Measurements from ENCODE around the gene DYNC1H1. TPM values are rescaled to one million over a fixed set of nuclear protein-coding genes. Genes with fewer than 3 reads are reported as not detected.
A peak's percentile ranks its signal among the peaks of the same experiment; 100 is the strongest.

The DYNC1H1 gene
- total and polyA plus RNA-seq, 2 experiments from 2014 or later = 179 to 635 TPM

DNA sequence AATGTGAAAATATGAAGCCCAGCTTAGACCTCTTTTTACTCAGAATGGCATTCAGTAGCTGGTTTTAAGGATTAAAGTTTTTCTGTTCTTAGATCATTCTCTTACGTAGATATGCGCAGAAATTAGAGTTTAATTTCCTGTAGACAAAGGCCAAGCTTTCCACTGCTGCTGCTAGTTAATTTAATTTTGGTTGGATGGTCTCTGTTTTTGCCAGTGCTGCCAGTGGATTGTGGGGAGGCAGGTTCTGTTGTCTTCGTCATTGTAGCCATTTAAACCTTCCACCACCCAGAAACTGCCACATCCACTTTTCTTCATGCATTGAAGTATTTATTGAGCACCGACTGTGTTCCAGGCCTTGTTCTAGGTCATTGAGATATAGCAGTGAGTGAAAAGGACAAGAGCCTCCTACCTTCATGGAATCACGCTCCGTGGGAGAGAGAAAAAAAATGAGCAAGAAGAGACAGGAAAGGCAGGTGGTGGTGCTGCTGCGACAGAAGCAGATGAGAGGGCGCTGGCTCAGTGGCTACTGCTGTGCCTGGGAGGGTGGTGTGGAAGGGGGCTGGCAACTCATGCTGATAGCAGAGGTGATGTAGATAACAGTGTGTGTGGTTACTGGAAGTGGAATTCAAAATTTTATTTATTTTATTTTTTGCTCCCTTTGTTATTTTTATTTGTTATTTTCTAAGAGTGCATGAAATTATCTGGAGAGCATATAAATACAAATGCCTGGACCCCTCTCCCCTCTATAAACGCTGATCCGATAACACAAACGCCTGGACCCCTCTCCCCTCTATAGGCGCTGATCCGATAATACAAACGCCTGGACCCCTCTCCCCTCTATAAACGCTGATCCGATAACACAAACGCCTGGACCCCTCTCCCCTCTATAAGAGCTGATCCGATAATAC is 33.3 kb downstream of the DYNC1H1 start:
- Histone ChIP-seq H3K9me2 (ENCODE audit: insufficient read depth) (no peaks in the 10 kb centered on the region), H3K27me3 (ENCODE audit: insufficient read depth) (no peaks in the 10 kb centered on the region), H3K4me3 (no peak overlapping the region), H3F3A (replicated peaks; ENCODE audit: low read depth) (0 out of 2 replicates have a peak, but pooled peaks cover 5% of the 10 kb centered on the region), H3K79me2 (replicated peaks; ENCODE audit: insufficient read depth) (0 out of 2 replicates have a peak, but pooled peaks cover 4% of the 10 kb centered on the region), H4K20me1 (replicated peaks; ENCODE audit: insufficient read depth) (peaks cover 19% of the 10 kb centered on the region), H3K27ac (ENCODE audit: low read depth) (0 out of 2 replicates have a peak overlapping the region, but pooled peaks have one; percentile 66), H3K36me3 (ENCODE audit: insufficient read depth) (peaks cover 79% of the 10 kb centered on the region), H2AFZ (no peak overlapping the region), H3K4me2 (no peak overlapping the region), H3K4me1 (ENCODE audit: insufficient read depth) (no peaks in the 10 kb centered on the region)
- TF ChIP-seq, protein P1, sequence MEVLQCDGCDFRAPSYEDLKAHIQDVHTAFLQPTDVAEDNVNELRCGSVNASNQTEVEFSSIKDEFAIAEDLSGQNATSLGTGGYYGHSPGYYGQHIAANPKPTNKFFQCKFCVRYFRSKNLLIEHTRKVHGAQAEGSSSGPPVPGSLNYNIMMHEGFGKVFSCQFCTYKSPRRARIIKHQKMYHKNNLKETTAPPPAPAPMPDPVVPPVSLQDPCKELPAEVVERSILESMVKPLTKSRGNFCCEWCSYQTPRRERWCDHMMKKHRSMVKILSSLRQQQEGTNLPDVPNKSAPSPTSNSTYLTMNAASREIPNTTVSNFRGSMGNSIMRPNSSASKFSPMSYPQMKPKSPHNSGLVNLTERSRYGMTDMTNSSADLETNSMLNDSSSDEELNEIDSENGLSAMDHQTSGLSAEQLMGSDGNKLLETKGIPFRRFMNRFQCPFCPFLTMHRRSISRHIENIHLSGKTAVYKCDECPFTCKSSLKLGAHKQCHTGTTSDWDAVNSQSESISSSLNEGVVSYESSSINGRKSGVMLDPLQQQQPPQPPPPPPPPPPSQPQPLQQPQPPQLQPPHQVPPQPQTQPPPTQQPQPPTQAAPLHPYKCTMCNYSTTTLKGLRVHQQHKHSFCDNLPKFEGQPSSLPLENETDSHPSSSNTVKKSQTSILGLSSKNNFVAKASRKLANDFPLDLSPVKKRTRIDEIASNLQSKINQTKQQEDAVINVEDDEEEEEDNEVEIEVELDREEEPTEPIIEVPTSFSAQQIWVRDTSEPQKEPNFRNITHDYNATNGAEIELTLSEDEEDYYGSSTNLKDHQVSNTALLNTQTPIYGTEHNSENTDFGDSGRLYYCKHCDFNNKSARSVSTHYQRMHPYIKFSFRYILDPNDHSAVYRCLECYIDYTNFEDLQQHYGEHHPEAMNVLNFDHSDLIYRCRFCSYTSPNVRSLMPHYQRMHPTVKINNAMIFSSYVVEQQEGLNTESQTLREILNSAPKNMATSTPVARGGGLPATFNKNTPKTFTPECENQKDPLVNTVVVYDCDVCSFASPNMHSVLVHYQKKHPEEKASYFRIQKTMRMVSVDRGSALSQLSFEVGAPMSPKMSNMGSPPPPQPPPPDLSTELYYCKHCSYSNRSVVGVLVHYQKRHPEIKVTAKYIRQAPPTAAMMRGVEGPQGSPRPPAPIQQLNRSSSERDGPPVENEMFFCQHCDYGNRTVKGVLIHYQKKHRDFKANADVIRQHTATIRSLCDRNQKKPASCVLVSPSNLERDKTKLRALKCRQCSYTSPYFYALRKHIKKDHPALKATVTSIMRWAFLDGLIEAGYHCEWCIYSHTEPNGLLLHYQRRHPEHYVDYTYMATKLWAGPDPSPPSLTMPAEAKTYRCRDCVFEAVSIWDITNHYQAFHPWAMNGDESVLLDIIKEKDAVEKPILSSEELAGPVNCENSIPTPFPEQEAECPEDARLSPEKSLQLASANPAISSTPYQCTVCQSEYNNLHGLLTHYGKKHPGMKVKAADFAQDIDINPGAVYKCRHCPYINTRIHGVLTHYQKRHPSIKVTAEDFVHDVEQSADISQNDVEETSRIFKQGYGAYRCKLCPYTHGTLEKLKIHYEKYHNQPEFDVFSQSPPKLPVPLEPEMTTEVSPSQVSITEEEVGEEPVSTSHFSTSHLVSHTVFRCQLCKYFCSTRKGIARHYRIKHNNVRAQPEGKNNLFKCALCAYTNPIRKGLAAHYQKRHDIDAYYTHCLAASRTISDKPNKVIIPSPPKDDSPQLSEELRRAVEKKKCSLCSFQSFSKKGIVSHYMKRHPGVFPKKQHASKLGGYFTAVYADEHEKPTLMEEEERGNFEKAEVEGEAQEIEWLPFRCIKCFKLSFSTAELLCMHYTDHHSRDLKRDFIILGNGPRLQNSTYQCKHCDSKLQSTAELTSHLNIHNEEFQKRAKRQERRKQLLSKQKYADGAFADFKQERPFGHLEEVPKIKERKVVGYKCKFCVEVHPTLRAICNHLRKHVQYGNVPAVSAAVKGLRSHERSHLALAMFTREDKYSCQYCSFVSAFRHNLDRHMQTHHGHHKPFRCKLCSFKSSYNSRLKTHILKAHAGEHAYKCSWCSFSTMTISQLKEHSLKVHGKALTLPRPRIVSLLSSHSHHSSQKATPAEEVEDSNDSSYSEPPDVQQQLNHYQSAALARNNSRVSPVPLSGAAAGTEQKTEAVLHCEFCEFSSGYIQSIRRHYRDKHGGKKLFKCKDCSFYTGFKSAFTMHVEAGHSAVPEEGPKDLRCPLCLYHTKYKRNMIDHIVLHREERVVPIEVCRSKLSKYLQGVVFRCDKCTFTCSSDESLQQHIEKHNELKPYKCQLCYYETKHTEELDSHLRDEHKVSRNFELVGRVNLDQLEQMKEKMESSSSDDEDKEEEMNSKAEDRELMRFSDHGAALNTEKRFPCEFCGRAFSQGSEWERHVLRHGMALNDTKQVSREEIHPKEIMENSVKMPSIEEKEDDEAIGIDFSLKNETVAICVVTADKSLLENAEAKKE (CRISPR knock-in tag; IDR thresholded peaks at IDR 0.05) = no peak
- TF ChIP-seq, protein P2, sequence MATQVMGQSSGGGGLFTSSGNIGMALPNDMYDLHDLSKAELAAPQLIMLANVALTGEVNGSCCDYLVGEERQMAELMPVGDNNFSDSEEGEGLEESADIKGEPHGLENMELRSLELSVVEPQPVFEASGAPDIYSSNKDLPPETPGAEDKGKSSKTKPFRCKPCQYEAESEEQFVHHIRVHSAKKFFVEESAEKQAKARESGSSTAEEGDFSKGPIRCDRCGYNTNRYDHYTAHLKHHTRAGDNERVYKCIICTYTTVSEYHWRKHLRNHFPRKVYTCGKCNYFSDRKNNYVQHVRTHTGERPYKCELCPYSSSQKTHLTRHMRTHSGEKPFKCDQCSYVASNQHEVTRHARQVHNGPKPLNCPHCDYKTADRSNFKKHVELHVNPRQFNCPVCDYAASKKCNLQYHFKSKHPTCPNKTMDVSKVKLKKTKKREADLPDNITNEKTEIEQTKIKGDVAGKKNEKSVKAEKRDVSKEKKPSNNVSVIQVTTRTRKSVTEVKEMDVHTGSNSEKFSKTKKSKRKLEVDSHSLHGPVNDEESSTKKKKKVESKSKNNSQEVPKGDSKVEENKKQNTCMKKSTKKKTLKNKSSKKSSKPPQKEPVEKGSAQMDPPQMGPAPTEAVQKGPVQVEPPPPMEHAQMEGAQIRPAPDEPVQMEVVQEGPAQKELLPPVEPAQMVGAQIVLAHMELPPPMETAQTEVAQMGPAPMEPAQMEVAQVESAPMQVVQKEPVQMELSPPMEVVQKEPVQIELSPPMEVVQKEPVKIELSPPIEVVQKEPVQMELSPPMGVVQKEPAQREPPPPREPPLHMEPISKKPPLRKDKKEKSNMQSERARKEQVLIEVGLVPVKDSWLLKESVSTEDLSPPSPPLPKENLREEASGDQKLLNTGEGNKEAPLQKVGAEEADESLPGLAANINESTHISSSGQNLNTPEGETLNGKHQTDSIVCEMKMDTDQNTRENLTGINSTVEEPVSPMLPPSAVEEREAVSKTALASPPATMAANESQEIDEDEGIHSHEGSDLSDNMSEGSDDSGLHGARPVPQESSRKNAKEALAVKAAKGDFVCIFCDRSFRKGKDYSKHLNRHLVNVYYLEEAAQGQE (IDR thresholded peaks at IDR 0.05; ENCODE audit: unreplicated experiment) = no peak
- TF ChIP-seq EZH2phosphoT487 (IDR thresholded peaks at IDR 0.05; ENCODE audit: unreplicated experiment) (no peak), POLR2AphosphoS5 (IDR thresholded peaks at IDR 0.05; ENCODE audit: low read depth) (no peak), NANOG (IDR thresholded peaks at IDR 0.05; ENCODE audit: borderline replicate concordance) (no peak), ZNF331 (CRISPR knock-in tag; IDR thresholded peaks at IDR 0.05; ENCODE audit: low read depth) (no peak), ZNF114 (CRISPR knock-in tag; IDR thresholded peaks at IDR 0.05) (no peak), CREB1 (CRISPR knock-in tag; IDR thresholded peaks at IDR 0.05; ENCODE audit: low read depth) (no peak), STAT1 (IDR thresholded peaks at IDR 0.05; ENCODE audit: unreplicated experiment) (no peak), JUNB (IDR thresholded peaks at IDR 0.05; ENCODE audit: unreplicated experiment) (no peak), EZH2 (IDR thresholded peaks at IDR 0.05; ENCODE audit: low read depth, unreplicated experiment) (no peak)
- TF ChIP-seq, protein P3, sequence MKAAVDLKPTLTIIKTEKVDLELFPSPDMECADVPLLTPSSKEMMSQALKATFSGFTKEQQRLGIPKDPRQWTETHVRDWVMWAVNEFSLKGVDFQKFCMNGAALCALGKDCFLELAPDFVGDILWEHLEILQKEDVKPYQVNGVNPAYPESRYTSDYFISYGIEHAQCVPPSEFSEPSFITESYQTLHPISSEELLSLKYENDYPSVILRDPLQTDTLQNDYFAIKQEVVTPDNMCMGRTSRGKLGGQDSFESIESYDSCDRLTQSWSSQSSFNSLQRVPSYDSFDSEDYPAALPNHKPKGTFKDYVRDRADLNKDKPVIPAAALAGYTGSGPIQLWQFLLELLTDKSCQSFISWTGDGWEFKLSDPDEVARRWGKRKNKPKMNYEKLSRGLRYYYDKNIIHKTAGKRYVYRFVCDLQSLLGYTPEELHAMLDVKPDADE (IDR thresholded peaks at IDR 0.05) = no peak
- TF ChIP-seq, protein P4, sequence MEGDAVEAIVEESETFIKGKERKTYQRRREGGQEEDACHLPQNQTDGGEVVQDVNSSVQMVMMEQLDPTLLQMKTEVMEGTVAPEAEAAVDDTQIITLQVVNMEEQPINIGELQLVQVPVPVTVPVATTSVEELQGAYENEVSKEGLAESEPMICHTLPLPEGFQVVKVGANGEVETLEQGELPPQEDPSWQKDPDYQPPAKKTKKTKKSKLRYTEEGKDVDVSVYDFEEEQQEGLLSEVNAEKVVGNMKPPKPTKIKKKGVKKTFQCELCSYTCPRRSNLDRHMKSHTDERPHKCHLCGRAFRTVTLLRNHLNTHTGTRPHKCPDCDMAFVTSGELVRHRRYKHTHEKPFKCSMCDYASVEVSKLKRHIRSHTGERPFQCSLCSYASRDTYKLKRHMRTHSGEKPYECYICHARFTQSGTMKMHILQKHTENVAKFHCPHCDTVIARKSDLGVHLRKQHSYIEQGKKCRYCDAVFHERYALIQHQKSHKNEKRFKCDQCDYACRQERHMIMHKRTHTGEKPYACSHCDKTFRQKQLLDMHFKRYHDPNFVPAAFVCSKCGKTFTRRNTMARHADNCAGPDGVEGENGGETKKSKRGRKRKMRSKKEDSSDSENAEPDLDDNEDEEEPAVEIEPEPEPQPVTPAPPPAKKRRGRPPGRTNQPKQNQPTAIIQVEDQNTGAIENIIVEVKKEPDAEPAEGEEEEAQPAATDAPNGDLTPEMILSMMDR (conservative IDR thresholded peaks at IDR 0.05; ENCODE audit: low read depth in 2 of 2) = no peak
- H3K27ac Mint-ChIP-seq = no peak overlapping the region
- H3K4me3 Mint-ChIP-seq = no peak overlapping the region
- H3K4me1 Mint-ChIP-seq = no peaks in the 10 kb centered on the region
- ATAC-seq (no peak), DNase-seq (ENCODE audit: low spot score) (no peak)
- H3K9me3 Mint-ChIP-seq = no peaks in the 10 kb centered on the region; the same call in 2 of the 3 replicates
- peaks cover 90% of the 10 kb centered on the region for H3K36me3 Mint-ChIP-seq (ENCODE audit: low read depth)
- H3K27me3 Mint-ChIP-seq (ENCODE audit: insufficient read depth, low read depth, poor library complexity) = peaks cover 5% of the 10 kb centered on the region
